PC-9 (cell line): ENCODE measurements around the gene PHACTR3.

Source experiments
- EZH2 ChIP-seq: fragments of 200-600 bp; sonication (generic); IDR thresholded peaks from 2 replicates; pipeline ENCODE4 v1.8.0; 2017; ENCODE audit warnings: antibody characterized with exemption, low read depth
- TF ChIP-seq, protein P1 (sequence below): fragments of 200-600 bp; sonication (generic); conservative IDR thresholded peaks from 2 replicates; pipeline ENCODE4 v1.6.1; 2017; ENCODE audit warnings: mixed run types, antibody characterized with exemption, mild to moderate bottlenecking, moderate library complexity

DNA sequence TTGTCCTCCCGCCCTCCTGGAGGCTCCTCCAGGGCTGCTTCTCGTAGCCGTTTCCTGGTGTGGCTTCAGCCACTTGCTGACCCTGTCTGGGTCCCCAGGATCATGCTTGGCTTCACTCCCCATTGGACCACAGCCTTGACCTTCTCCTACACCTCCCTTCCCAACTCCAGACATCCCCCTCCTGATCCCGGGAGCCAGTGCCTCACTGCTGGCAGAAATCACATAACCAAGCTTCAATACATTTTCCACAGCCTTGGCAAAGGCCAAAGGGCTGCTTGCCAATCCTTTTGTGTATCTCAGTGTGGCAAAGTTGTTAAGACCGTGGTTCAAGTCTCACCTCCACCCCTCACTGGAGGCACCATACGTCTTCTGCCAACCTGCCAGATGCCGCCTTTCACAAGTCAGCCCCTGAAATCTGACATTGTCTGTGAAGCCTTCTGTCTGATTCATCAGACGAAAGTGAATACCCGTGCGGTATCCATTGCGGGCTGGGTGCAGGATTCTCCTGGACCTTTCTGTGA is 60.1 kb downstream of the PHACTR3 start:
- TF ChIP-seq, protein P1, sequence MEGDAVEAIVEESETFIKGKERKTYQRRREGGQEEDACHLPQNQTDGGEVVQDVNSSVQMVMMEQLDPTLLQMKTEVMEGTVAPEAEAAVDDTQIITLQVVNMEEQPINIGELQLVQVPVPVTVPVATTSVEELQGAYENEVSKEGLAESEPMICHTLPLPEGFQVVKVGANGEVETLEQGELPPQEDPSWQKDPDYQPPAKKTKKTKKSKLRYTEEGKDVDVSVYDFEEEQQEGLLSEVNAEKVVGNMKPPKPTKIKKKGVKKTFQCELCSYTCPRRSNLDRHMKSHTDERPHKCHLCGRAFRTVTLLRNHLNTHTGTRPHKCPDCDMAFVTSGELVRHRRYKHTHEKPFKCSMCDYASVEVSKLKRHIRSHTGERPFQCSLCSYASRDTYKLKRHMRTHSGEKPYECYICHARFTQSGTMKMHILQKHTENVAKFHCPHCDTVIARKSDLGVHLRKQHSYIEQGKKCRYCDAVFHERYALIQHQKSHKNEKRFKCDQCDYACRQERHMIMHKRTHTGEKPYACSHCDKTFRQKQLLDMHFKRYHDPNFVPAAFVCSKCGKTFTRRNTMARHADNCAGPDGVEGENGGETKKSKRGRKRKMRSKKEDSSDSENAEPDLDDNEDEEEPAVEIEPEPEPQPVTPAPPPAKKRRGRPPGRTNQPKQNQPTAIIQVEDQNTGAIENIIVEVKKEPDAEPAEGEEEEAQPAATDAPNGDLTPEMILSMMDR: no peak
- no peak for TF ChIP-seq EZH2
